IMR-90 (cell line): Measurements from ENCODE around the gene NT5DC3. TPM values are rescaled to one million over a fixed set of nuclear protein-coding genes. Genes with fewer than 3 reads are reported as not detected.

Experiments used
- ATAC-seq: fragments of 200-7000 bp; cut with Tn5 transposase; 2 replicates; pipeline ENCODE4 v1.9.1; 2020; ENCODE audit warnings: low read depth, mild to moderate bottlenecking, moderate library complexity
- BruUV-seq: library from RNA; stranded (reverse); fragments of 400-500 nt; replicated peaks from 2 replicates; lab custom pipeline; 2021; lab: Mats Ljungman, UMichigan
- CTCF ChIA-PET: fragments of 300-600 bp; formaldehyde crosslinking; extraction: SDS; loops from one replicate; lab custom pipeline; 2021; ENCODE audit warnings: antibody characterized with exemption; lab: Yijun Ruan, JAX
- POLR2A ChIA-PET: fragments of 300-600 bp; sonication (Branson Sonifier 250); formaldehyde crosslinking; loops from one replicate; lab custom pipeline; 2022; ENCODE audit warnings: antibody characterized with exemption; ENCODE audit not compliant: unreplicated experiment; lab: Charles Lee
- DNase-seq: peaks from one replicate; pipeline ENCODE4 v3.0.0; 2013
- H2AFZ ChIP-seq: replicated peaks from 2 replicates; pipeline ENCODE3; 2013; ENCODE audit warnings: low read length, mild to moderate bottlenecking; ENCODE audit not compliant: poor library complexity
- H2AK5ac ChIP-seq: 2 replicates; pipeline ENCODE4 v1.6.1; 2013; ENCODE audit warnings: low read depth, low read length, inconsistent platforms
- H2AK9ac ChIP-seq: replicated peaks from 2 replicates; pipeline ENCODE3; 2013; ENCODE audit warnings: mild to moderate bottlenecking, low read depth, low read length, moderate library complexity; ENCODE audit not compliant: poor library complexity
- H2BK120ac ChIP-seq: 2 replicates; pipeline ENCODE4 v1.6.1; 2013; ENCODE audit warnings: low read depth, low read length, inconsistent platforms
- H2BK15ac ChIP-seq: 3 replicates; pipeline ENCODE4 v1.6.1; 2013; ENCODE audit warnings: low read depth, low read length, inconsistent platforms
- H2BK20ac ChIP-seq: 2 replicates; pipeline ENCODE4 v1.6.1; 2013; ENCODE audit warnings: low read depth, mild to moderate bottlenecking, inconsistent platforms, low read length, moderate library complexity
- H2BK5ac ChIP-seq: 2 replicates; pipeline ENCODE4 v1.6.1; 2013; ENCODE audit warnings: mild to moderate bottlenecking, low read depth, low read length, inconsistent platforms; ENCODE audit not compliant: poor library complexity, severe bottlenecking
- H3K14ac ChIP-seq: replicated peaks from 2 replicates; pipeline ENCODE4 v1.6.1; 2013; ENCODE audit warnings: low read depth, low read length, inconsistent platforms
- H3K18ac ChIP-seq: 2 replicates; pipeline ENCODE4 v1.6.1; 2013; ENCODE audit warnings: low read depth, low read length, control low read depth
- H3K23ac ChIP-seq: 2 replicates; pipeline ENCODE4 v1.6.1; 2013; ENCODE audit warnings: low read depth, low read length, inconsistent platforms
- H3K27ac ChIP-seq: 2 replicates; pipeline ENCODE4 v1.5.1; 2013; ENCODE audit warnings: mild to moderate bottlenecking, control low read depth, low read length; ENCODE audit not compliant: insufficient read depth
- H3K27me3 ChIP-seq: 2 replicates; pipeline ENCODE4 v1.6.1; 2013; ENCODE audit warnings: low read length; ENCODE audit not compliant: control insufficient read depth, insufficient read depth
- H3K36me3 ChIP-seq: 2 replicates; pipeline ENCODE4 v1.6.1; 2013; ENCODE audit warnings: low read length, mixed read lengths; ENCODE audit not compliant: control insufficient read depth, insufficient read depth
- H3K4ac ChIP-seq: 2 replicates; pipeline ENCODE4 v1.6.1; 2013; ENCODE audit warnings: low read depth, low read length, inconsistent platforms
- H3K4me1 ChIP-seq: 2 replicates; pipeline ENCODE4 v1.6.1; 2013; ENCODE audit warnings: low read length, mixed read lengths; ENCODE audit not compliant: control insufficient read depth, insufficient read depth
- H3K4me2 ChIP-seq: 2 replicates; pipeline ENCODE4 v1.6.1; 2013; ENCODE audit warnings: low read depth, mild to moderate bottlenecking, control low read depth, low read length, moderate library complexity
- H3K4me3 ChIP-seq: 2 replicates; pipeline ENCODE4 v1.5.1; 2013; ENCODE audit warnings: low read depth, mild to moderate bottlenecking, control low read depth, low read length, moderate library complexity; ENCODE audit not compliant: insufficient read depth
- H3K56ac ChIP-seq: 2 replicates; pipeline ENCODE4 v1.6.1; 2013; ENCODE audit warnings: low read length, inconsistent platforms; ENCODE audit not compliant: insufficient read depth; ENCODE audit errors: extremely low read depth
- H3K79me1 ChIP-seq, 2 experiments: 2 replicates each; pipeline ENCODE4 v1.6.1; 2013; ENCODE audit warnings: low read length in 2 of 2, inconsistent platforms in 1 of 2, low read depth in 1 of 2
- H3K9ac ChIP-seq: 2 replicates; pipeline ENCODE4 v1.6.1; 2013; ENCODE audit warnings: low read depth, low read length, control low read depth
- H3K9me1 ChIP-seq: 2 replicates; pipeline ENCODE4 v1.6.1; 2013; ENCODE audit warnings: low read length, inconsistent platforms; ENCODE audit not compliant: insufficient read depth
- H3K9me3 ChIP-seq: 2 replicates; pipeline ENCODE4 v1.6.1; 2013; ENCODE audit warnings: low read length; ENCODE audit not compliant: control insufficient read depth, insufficient read depth
- H4K20me1 ChIP-seq: 2 replicates; pipeline ENCODE4 v1.6.1; 2013; ENCODE audit warnings: low read length, inconsistent platforms; ENCODE audit not compliant: insufficient read depth
- H4K5ac ChIP-seq: 2 replicates; pipeline ENCODE4 v1.6.1; 2013; ENCODE audit warnings: mild to moderate bottlenecking, low read depth, low read length, control low read depth
- H4K8ac ChIP-seq, 2 experiments: 2 replicates each; pipeline ENCODE4 v1.6.1; 2013; ENCODE audit warnings: low read depth in 2 of 2, low read length in 2 of 2, control low read depth in 1 of 2, inconsistent platforms in 1 of 2
- H4K91ac ChIP-seq: 2 replicates; pipeline ENCODE4 v1.6.1; 2013; ENCODE audit warnings: low read depth, low read length, inconsistent platforms; ENCODE audit not compliant: insufficient read depth
- BHLHE40 ChIP-seq: fragments of 150-350 bp; IDR thresholded peaks from 2 replicates; pipeline ENCODE4 v1.6.1; 2016; ENCODE audit warnings: mild to moderate bottlenecking, low read depth, low read length
- CEBPB ChIP-seq: IDR thresholded peaks from 2 replicates; pipeline ENCODE4 v1.6.1; 2012; ENCODE audit warnings: low read depth, low read length, improper control_type of control experiment
- CHD1 ChIP-seq: IDR thresholded peaks from 2 replicates; pipeline ENCODE4 v1.6.1; 2012; ENCODE audit warnings: low read depth, low read length, improper control_type of control experiment
- FOS ChIP-seq: fragments of 150-350 bp; IDR thresholded peaks from 2 replicates; pipeline ENCODE4 v1.6.1; 2016; ENCODE audit warnings: low read depth, low read length
- MAFK ChIP-seq: IDR thresholded peaks from 2 replicates; pipeline ENCODE4 v1.6.1; 2012; ENCODE audit warnings: low read depth, low read length, improper control_type of control experiment
- MAZ ChIP-seq: IDR thresholded peaks from 2 replicates; pipeline ENCODE4 v1.6.1; 2012; ENCODE audit warnings: low read depth, mild to moderate bottlenecking, low read length, improper control_type of control experiment, moderate library complexity, borderline replicate concordance
- MXI1 ChIP-seq: IDR thresholded peaks from 2 replicates; pipeline ENCODE4 v1.6.1; 2012; ENCODE audit warnings: low read depth, mild to moderate bottlenecking, low read length, moderate library complexity, borderline replicate concordance
- NFE2L2 ChIP-seq: fragments of 150-350 bp; IDR thresholded peaks from 2 replicates; pipeline ENCODE4 v1.6.1; 2016; ENCODE audit warnings: low read depth, mild to moderate bottlenecking, low read length
- POLR2A ChIP-seq: IDR thresholded peaks from 2 replicates; pipeline ENCODE4 v1.6.1; 2012; ENCODE audit warnings: mild to moderate bottlenecking, low read depth, low read length
- RAD21 ChIP-seq: IDR thresholded peaks from 2 replicates; pipeline ENCODE4 v1.6.1; 2012; ENCODE audit warnings: low read length, improper control_type of control experiment
- RCOR1 ChIP-seq: IDR thresholded peaks from 2 replicates; pipeline ENCODE4 v1.6.1; 2012; ENCODE audit warnings: mild to moderate bottlenecking, low read length, improper control_type of control experiment; ENCODE audit not compliant: insufficient replicate concordance
- RFX5 ChIP-seq: IDR thresholded peaks from 2 replicates; pipeline ENCODE4 v1.8.0; 2012; ENCODE audit warnings: low read depth, mild to moderate bottlenecking, low read length, moderate library complexity
- SMC3 ChIP-seq: fragments of 150-350 bp; IDR thresholded peaks from 2 replicates; pipeline ENCODE4 v1.6.1; 2016; ENCODE audit warnings: low read depth, mild to moderate bottlenecking, antibody characterized with exemption, low read length, moderate library complexity
- WGBS, 2 experiments: methylation state at CpG; one replicate each; pipeline versions ENCODE4 v1.1.5 to v1.1.7; 2013; ENCODE audit warnings: missing lambda C conversion rate in 2 of 2; ENCODE audit not compliant: insufficient read length in 1 of 2; ENCODE audit errors: extremely low coverage in 2 of 2; 5-methylcytosine and 5-hydroxymethylcytosine counted together
- dilution Hi-C: fragments of 300-500 bp; cut with HindIII; formaldehyde crosslinking; loops from one replicate; pipeline ENCODE4 v1.14.3; 2018; ENCODE audit warnings: low sequenced_read_pairs; ENCODE audit not compliant: unreplicated experiment
- in situ Hi-C: fragments of 300-500 bp; cut with MboI; formaldehyde crosslinking; loops from 3 replicates; pipeline ENCODE4 v1.14.3; 2019; ENCODE audit warnings: low sequenced_read_pairs, inconsistent platforms, mixed read lengths
- intact Hi-C: fragments of 100-400 bp; cut with micrococcal nuclease; formaldehyde crosslinking; loops from 2 replicates; pipeline ENCODE4 v1.10.0; 2022
- polyA plus RNA-seq, 3 experiments: library from polyadenylated mRNA; depleted of rRNA; stranded (reverse); fragments of >200 nt; gene quantifications; 2 replicates each; pipeline ENCODE4 v1.2.3, GENCODE V29; 2012; ENCODE audit warnings: low replicate concordance in 1 of 3
- total RNA-seq: library from RNA; depleted of rRNA; stranded (reverse); fragments of >200 nt; gene quantifications from 2 replicates; pipeline ENCODE4 v1.2.3, GENCODE V29; 2012
- TF ChIP-seq, protein P1 (sequence below): conservative IDR thresholded peaks from 2 replicates; pipeline ENCODE4 v1.5.1; 2012; ENCODE audit warnings: mild to moderate bottlenecking, low read depth, low read length, improper control_type of control experiment
- TF ChIP-seq, protein P2 (sequence below): fragments of 150-350 bp; IDR thresholded peaks from 2 replicates; pipeline ENCODE4 v1.6.1; 2017; ENCODE audit warnings: mild to moderate bottlenecking, antibody characterized with exemption, low read length, low read depth
- TF ChIP-seq, protein P3 (sequence below): fragments of 150-350 bp; IDR thresholded peaks from 2 replicates; pipeline ENCODE4 v1.6.1; 2016; ENCODE audit warnings: low read depth, mild to moderate bottlenecking, low read length, moderate library complexity, borderline replicate concordance

NT5DC3 gene
- total and polyA plus RNA-seq, 2 of the 4 experiments (the other 2 are of a cell fraction), result 7.3 to 17.6 TPM

DNA sequence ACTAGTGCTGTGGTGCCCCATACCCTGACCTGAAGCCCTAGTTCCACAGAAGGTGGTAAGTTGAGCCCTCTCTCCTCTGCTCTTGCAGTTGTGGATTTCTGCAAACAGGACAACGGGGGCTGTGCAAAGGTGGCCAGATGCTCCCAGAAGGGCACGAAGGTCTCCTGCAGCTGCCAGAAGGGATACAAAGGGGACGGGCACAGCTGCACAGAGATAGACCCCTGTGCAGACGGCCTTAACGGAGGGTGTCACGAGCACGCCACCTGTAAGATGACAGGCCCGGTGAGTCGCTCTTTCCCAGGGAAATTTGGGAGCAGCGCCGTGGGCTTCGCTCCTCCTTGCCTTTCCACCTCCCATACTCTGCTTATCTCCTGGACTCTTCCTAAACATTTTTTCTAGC is 92.2 kb downstream of the NT5DC3 start:
- no peaks in the 10 kb centered on the region for H3K9me1 ChIP-seq
- H4K91ac ChIP-seq, result no peak overlapping the region
- in situ Hi-C loops (no loop called here), intact Hi-C loops (no loop called here), dilution Hi-C loops (no loop called here)
- no peak overlapping the region for H2BK5ac ChIP-seq
- H2AFZ ChIP-seq, result no peak overlapping the region
- TF ChIP-seq, protein P1, sequence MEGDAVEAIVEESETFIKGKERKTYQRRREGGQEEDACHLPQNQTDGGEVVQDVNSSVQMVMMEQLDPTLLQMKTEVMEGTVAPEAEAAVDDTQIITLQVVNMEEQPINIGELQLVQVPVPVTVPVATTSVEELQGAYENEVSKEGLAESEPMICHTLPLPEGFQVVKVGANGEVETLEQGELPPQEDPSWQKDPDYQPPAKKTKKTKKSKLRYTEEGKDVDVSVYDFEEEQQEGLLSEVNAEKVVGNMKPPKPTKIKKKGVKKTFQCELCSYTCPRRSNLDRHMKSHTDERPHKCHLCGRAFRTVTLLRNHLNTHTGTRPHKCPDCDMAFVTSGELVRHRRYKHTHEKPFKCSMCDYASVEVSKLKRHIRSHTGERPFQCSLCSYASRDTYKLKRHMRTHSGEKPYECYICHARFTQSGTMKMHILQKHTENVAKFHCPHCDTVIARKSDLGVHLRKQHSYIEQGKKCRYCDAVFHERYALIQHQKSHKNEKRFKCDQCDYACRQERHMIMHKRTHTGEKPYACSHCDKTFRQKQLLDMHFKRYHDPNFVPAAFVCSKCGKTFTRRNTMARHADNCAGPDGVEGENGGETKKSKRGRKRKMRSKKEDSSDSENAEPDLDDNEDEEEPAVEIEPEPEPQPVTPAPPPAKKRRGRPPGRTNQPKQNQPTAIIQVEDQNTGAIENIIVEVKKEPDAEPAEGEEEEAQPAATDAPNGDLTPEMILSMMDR, result no peak
- TF ChIP-seq NFE2L2 (no peak), RFX5 (no peak), FOS (no peak), POLR2A (no peak), BHLHE40 (no peak), MAZ (no peak), RAD21 (no peak), CHD1 (no peak), MXI1 (no peak), RCOR1 (no peak), MAFK (no peak), SMC3 (no peak), CEBPB (no peak)
- TF ChIP-seq, protein P2, sequence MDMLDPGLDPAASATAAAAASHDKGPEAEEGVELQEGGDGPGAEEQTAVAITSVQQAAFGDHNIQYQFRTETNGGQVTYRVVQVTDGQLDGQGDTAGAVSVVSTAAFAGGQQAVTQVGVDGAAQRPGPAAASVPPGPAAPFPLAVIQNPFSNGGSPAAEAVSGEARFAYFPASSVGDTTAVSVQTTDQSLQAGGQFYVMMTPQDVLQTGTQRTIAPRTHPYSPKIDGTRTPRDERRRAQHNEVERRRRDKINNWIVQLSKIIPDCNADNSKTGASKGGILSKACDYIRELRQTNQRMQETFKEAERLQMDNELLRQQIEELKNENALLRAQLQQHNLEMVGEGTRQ, result no peak
- TF ChIP-seq, protein P3, sequence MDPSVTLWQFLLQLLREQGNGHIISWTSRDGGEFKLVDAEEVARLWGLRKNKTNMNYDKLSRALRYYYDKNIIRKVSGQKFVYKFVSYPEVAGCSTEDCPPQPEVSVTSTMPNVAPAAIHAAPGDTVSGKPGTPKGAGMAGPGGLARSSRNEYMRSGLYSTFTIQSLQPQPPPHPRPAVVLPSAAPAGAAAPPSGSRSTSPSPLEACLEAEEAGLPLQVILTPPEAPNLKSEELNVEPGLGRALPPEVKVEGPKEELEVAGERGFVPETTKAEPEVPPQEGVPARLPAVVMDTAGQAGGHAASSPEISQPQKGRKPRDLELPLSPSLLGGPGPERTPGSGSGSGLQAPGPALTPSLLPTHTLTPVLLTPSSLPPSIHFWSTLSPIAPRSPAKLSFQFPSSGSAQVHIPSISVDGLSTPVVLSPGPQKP, result no peak
- no peak overlapping the region for H2BK20ac ChIP-seq
- CTCF ChIA-PET, result no interaction called here
- DNase-seq, result no peak
- no TSS peak for BruUV-seq
- H3K18ac ChIP-seq, result no peak overlapping the region
- H3K23ac ChIP-seq, result no peak overlapping the region
- H3K9ac ChIP-seq, result no peak overlapping the region
- no peaks in the 10 kb centered on the region for H3K4me1 ChIP-seq
- H3K27ac ChIP-seq, result no peak overlapping the region
- H3K27me3 ChIP-seq, result no peaks in the 10 kb centered on the region
- H2AK5ac ChIP-seq, result no peak overlapping the region
- H4K20me1 ChIP-seq, result no peaks in the 10 kb centered on the region
- ATAC-seq, result no peak
- no peak overlapping the region for H3K14ac ChIP-seq
- H3K4me3 ChIP-seq, result no peak overlapping the region
- no peak overlapping the region for H3K56ac ChIP-seq
- H3K4me2 ChIP-seq, result no peak overlapping the region
- no peak overlapping the region for H2AK9ac ChIP-seq
- H3K36me3 ChIP-seq, result no peaks in the 10 kb centered on the region
- H2BK15ac ChIP-seq, result no peak overlapping the region
- no peak overlapping the region for H3K4ac ChIP-seq
- POLR2A ChIA-PET, result no interaction called here
- 65% methylated on average over 2 of the region's 12 CpGs; no CpG with 5 or more reads in 1 of the 2 experiments for WGBS, 2 experiments
- H3K9me3 ChIP-seq, result no peaks in the 10 kb centered on the region
- no peak overlapping the region for H4K5ac ChIP-seq
- no peak overlapping the region for H4K8ac ChIP-seq
- H3K79me1 ChIP-seq, result no peaks in the 10 kb centered on the region
- H2BK120ac ChIP-seq, result no peak overlapping the region
